Smooth muscle cell (in vitro differentiated cells): Measurements from ENCODE around the gene PLCH1. TPM values are rescaled to one million over a fixed set of nuclear protein-coding genes. Genes with fewer than 3 reads are reported as not detected.

Source experiments
- DNase-seq: peaks from one replicate; lab custom pipeline; 2025; ENCODE audit not compliant: unreplicated experiment; lab: John Stamatoyannopoulos, UW
- H2AFZ ChIP-seq: fragments of 200-600 bp; sonication (generic); 2 replicates; pipeline ENCODE4 v1.6.0; 2016; ENCODE audit warnings: antibody characterized with exemption, low read depth, mild to moderate bottlenecking
- H3F3A ChIP-seq: fragments of 200-600 bp; sonication (generic); 2 replicates; pipeline ENCODE4 v1.6.0; 2017; ENCODE audit warnings: antibody characterized with exemption, low read depth
- H3K27ac ChIP-seq: fragments of 200-600 bp; sonication (generic); 2 replicates; pipeline ENCODE4 v1.5.1; 2016; ENCODE audit warnings: low read depth, mild to moderate bottlenecking
- H3K27me3 ChIP-seq: fragments of 200-600 bp; sonication (generic); 2 replicates; pipeline ENCODE4 v1.6.1; 2016; ENCODE audit warnings: low read depth, mild to moderate bottlenecking
- H3K36me3 ChIP-seq: fragments of 200-600 bp; sonication (generic); 2 replicates; pipeline ENCODE4 v1.5.1; 2016; ENCODE audit warnings: low read depth
- H3K4me1 ChIP-seq: fragments of 200-600 bp; sonication (generic); 2 replicates; pipeline ENCODE4 v1.5.1; 2016; ENCODE audit warnings: low read depth
- H3K4me2 ChIP-seq: fragments of 200-600 bp; sonication (generic); 2 replicates; pipeline ENCODE4 v1.6.0; 2016; ENCODE audit warnings: mild to moderate bottlenecking
- H3K4me3 ChIP-seq: fragments of 200-600 bp; sonication (generic); 2 replicates; pipeline ENCODE4 v1.5.1; 2016; ENCODE audit warnings: mild to moderate bottlenecking
- H3K79me2 ChIP-seq: fragments of 200-600 bp; sonication (generic); 2 replicates; pipeline ENCODE4 v1.6.0; 2016; ENCODE audit warnings: low read depth, mild to moderate bottlenecking
- H3K9ac ChIP-seq: fragments of 200-600 bp; sonication (generic); 2 replicates; pipeline ENCODE4 v1.6.0; 2016; ENCODE audit warnings: low read depth
- H3K9me3 ChIP-seq: fragments of 200-600 bp; sonication (generic); replicated peaks from 2 replicates; pipeline ENCODE4 v1.5.1; 2016; ENCODE audit warnings: low read depth
- H4K20me1 ChIP-seq: fragments of 200-600 bp; sonication (generic); 2 replicates; pipeline ENCODE4 v1.6.0; 2016; ENCODE audit warnings: low read depth
- WGBS: methylation state at CpG from one replicate; pipeline ENCODE4 v1.1.7; 2016; ENCODE audit warnings: low lambda C conversion rate; 5-methylcytosine and 5-hydroxymethylcytosine counted together
- polyA plus RNA-seq: library from polyadenylated mRNA; unstranded; fragments of >200 nt; fragmentation: Nextera tagmentation; extraction: Ambion mirVana; gene quantifications from 2 replicates; pipeline ENCODE4 v1.2.1, GENCODE V29; 2016
- total RNA-seq: library from RNA; depleted of rRNA; stranded (reverse); fragments of >200 nt; gene quantifications from 2 replicates; pipeline ENCODE4 v1.2.3, GENCODE V29; 2014
- TF ChIP-seq, protein P1 (sequence below): fragments of 200-600 bp; sonication (generic); IDR thresholded peaks from 2 replicates; pipeline ENCODE4 v1.5.1; 2017; ENCODE audit warnings: borderline replicate concordance, mild to moderate bottlenecking, antibody characterized with exemption; ENCODE audit not compliant: insufficient read depth, poor library complexity, severe bottlenecking

PLCH1 gene
- total and polyA plus RNA-seq, 2 experiments from 2014 or later = 0.36 TPM; not detected in 1

- WGBS = 85% methylated on average over 4 of the region's 4 CpGs
- no peaks in the 10 kb centered on the region for H3K36me3 ChIP-seq
- H3K4me3 ChIP-seq = no peak overlapping the region
- H3K79me2 ChIP-seq = no peaks in the 10 kb centered on the region
- peaks cover 9% of the 10 kb centered on the region for H3K4me1 ChIP-seq
- no peak overlapping the region for H3K27ac ChIP-seq
- H3K9me3 ChIP-seq = no peaks in the 10 kb centered on the region
- H3K27me3 ChIP-seq = no peaks in the 10 kb centered on the region
- H3K4me2 ChIP-seq = no peak overlapping the region
- no peaks in the 10 kb centered on the region for H3F3A ChIP-seq
- H3K9ac ChIP-seq = no peak overlapping the region
- no peaks in the 10 kb centered on the region for H4K20me1 ChIP-seq
- H2AFZ ChIP-seq = no peak overlapping the region
- TF ChIP-seq, protein P1, sequence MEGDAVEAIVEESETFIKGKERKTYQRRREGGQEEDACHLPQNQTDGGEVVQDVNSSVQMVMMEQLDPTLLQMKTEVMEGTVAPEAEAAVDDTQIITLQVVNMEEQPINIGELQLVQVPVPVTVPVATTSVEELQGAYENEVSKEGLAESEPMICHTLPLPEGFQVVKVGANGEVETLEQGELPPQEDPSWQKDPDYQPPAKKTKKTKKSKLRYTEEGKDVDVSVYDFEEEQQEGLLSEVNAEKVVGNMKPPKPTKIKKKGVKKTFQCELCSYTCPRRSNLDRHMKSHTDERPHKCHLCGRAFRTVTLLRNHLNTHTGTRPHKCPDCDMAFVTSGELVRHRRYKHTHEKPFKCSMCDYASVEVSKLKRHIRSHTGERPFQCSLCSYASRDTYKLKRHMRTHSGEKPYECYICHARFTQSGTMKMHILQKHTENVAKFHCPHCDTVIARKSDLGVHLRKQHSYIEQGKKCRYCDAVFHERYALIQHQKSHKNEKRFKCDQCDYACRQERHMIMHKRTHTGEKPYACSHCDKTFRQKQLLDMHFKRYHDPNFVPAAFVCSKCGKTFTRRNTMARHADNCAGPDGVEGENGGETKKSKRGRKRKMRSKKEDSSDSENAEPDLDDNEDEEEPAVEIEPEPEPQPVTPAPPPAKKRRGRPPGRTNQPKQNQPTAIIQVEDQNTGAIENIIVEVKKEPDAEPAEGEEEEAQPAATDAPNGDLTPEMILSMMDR = no peak
- no peak for DNase-seq
Observed at GRCh38 chr3:155736381-155736780, 8.5 kb downstream of the PLCH1 start.

DNA sequence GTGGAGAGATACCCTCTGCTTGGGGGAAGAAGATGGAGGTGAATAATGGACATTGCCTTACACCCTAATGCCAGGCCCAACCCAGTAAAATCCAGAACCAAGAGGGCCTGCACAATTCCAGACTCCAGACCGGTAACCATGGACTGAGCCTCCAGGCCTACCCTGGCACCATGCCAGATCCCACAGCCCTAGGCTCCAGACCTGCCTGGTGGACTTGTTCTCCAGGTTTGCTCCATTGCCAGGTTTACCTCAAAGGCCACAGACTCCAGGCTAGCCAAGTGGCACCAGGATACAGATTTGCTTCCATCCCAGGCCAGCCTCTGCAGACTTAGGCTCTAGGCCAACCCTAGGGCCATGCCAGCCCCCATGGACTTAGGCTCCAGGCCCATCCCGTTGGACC, 14.0 kb downstream of the PLCH1 start:
- Histone ChIP-seq H3K36me3 (no peaks in the 10 kb centered on the region), H3F3A (no peaks in the 10 kb centered on the region), H3K4me1 (no peaks in the 10 kb centered on the region), H2AFZ (no peak overlapping the region), H3K9me3 (no peaks in the 10 kb centered on the region), H3K27ac (no peak overlapping the region), H4K20me1 (no peaks in the 10 kb centered on the region), H3K79me2 (no peaks in the 10 kb centered on the region), H3K4me3 (no peak overlapping the region), H3K9ac (no peak overlapping the region), H3K4me2 (no peak overlapping the region), H3K27me3 (no peaks in the 10 kb centered on the region)
- TF ChIP-seq, protein P1 = no peak
- whole genome bisulfite sequencing = 94% methylated on average over 2 of the region's 2 CpGs
- DNase-seq = no peak

GRCh38 chr3:155727836-155728235, 17.0 kb downstream of the PLCH1 start:
- Histone ChIP-seq H3K9me3 (no peaks in the 10 kb centered on the region), H3K4me3 (no peak overlapping the region), H3K36me3 (no peaks in the 10 kb centered on the region), H4K20me1 (no peaks in the 10 kb centered on the region), H3K79me2 (no peaks in the 10 kb centered on the region), H3K27ac (no peak overlapping the region), H3F3A (no peaks in the 10 kb centered on the region), H3K9ac (no peak overlapping the region), H3K27me3 (no peaks in the 10 kb centered on the region), H3K4me2 (no peak overlapping the region), H3K4me1 (no peaks in the 10 kb centered on the region), H2AFZ (no peak overlapping the region)
- TF ChIP-seq, protein P1 = no peak
- 90% methylated on average over 3 of the region's 3 CpGs for WGBS
- no peak for DNase-seq

- H3K9ac ChIP-seq = no peak overlapping the region
- no peak overlapping the region for H3K4me2 ChIP-seq
- TF ChIP-seq, protein P1 = no peak
- H3F3A ChIP-seq = no peaks in the 10 kb centered on the region
- H3K4me1 ChIP-seq = peaks cover 16% of the 10 kb centered on the region
- H2AFZ ChIP-seq = no peak overlapping the region
- H3K36me3 ChIP-seq = no peaks in the 10 kb centered on the region
- H3K4me3 ChIP-seq = no peak overlapping the region
- no peaks in the 10 kb centered on the region for H4K20me1 ChIP-seq
- H3K79me2 ChIP-seq = no peaks in the 10 kb centered on the region
- no peak for DNase-seq
- no peak overlapping the region for H3K27ac ChIP-seq
- no peaks in the 10 kb centered on the region for H3K9me3 ChIP-seq
- 78% methylated on average over 5 of the region's 5 CpGs for WGBS
- peaks cover 14% of the 10 kb centered on the region for H3K27me3 ChIP-seq
Observed at GRCh38 chr3:155714295-155714718, 30.6 kb downstream of the PLCH1 start.
